Neural cell (in vitro differentiated cells): ENCODE data around the gene BRIP1.

Experiments
- CTCF ChIP-seq: fragments of 450-650 bp; IDR thresholded peaks from 2 replicates; pipeline ENCODE4 v1.5.1; 2014; ENCODE audit warnings: antibody characterized with exemption, mild to moderate bottlenecking, moderate library complexity; ENCODE audit not compliant: poor library complexity, severe bottlenecking
- EP300 ChIP-seq: fragments of 450-650 bp; conservative IDR thresholded peaks from 2 replicates; pipeline ENCODE4 v1.6.1; 2014; ENCODE audit warnings: antibody characterized with exemption, mild to moderate bottlenecking, moderate library complexity; ENCODE audit not compliant: poor library complexity, severe bottlenecking
- EZH2 ChIP-seq: fragments of 200-600, 300-800 bp; shearing (Covaris generic), sonication (generic); IDR thresholded peaks from 2 replicates; pipeline ENCODE4 v1.6.1; 2014; ENCODE audit warnings: antibody characterized with exemption, low read length, borderline replicate concordance, mild to moderate bottlenecking; ENCODE audit not compliant: insufficient read depth, poor library complexity, severe bottlenecking
- MXI1 ChIP-seq: fragments of 450-650 bp; conservative IDR thresholded peaks from 2 replicates; pipeline ENCODE4 v1.6.1; 2014; ENCODE audit warnings: antibody characterized with exemption, mild to moderate bottlenecking; ENCODE audit not compliant: poor library complexity, severe bottlenecking
- POLR2AphosphoS5 ChIP-seq: IDR thresholded peaks from 2 replicates; pipeline ENCODE4 v1.6.1; 2012
- REST ChIP-seq: IDR thresholded peaks from 2 replicates; pipeline ENCODE4 v1.6.1; 2012; ENCODE audit warnings: borderline replicate concordance
- SMC3 ChIP-seq: fragments of 450-650 bp; conservative IDR thresholded peaks from 2 replicates; pipeline ENCODE4 v1.6.1; 2014; ENCODE audit warnings: antibody characterized with exemption, mild to moderate bottlenecking, moderate library complexity; ENCODE audit not compliant: poor library complexity

- no peak for TF ChIP-seq CTCF
- TF ChIP-seq EP300: no peak
- TF ChIP-seq EZH2: no peak
- TF ChIP-seq SMC3: no peak
- TF ChIP-seq MXI1: no peak
- TF ChIP-seq REST: no peak
- TF ChIP-seq POLR2AphosphoS5: no peak
Measured at GRCh38 chr17:61642768-61643167, 220.6 kb downstream of the BRIP1 start.
